ENCODE measurements around the gene LEMD2. TPM values are rescaled to one million over a fixed set of nuclear protein-coding genes. Genes with fewer than 3 reads are reported as not detected.

Gene LEMD2
- total and polyA plus RNA-seq, 11 donors = 21.2 to 51.3 (median 25.9) TPM

GRCh38 chr6:33779290-33779689, 9.6 kb downstream of the LEMD2 start:
- WGBS, 4 donors = 82 to 92% (median 88%) methylated on average over 7 of the region's 7 CpGs
- ATAC-seq (no peak), DNase-seq (no peak)
- Histone ChIP-seq H3K27me3 (no peaks in the 10 kb centered on the region), H3K36me3 (peaks cover 7 to 100% (median 97%) of the 10 kb centered on the region in 9 donors), H3K4me3 (no peak overlapping the region), H3K9me3 (no peaks in the 10 kb centered on the region), H3K27ac (no peak overlapping the region), H3K4me1 (peaks cover 4 to 35% (median 19%) of the 10 kb centered on the region in 12 donors)
- intact Hi-C loops (cut with DNase I) = no loop called here
- TF ChIP-seq POLR2A (IDR thresholded peaks at IDR 0.05) (no peak), CTCF (IDR thresholded peaks at IDR 0.05) (no peak)

GRCh38 chr6:33778444-33779121, 10.3 kb downstream of the LEMD2 start:
- DNase-seq (peak in 1 of 5 donors; percentile 25), ATAC-seq (no peak)
- Histone ChIP-seq H3K27ac (no peak overlapping the region), H3K27me3 (no peaks in the 10 kb centered on the region), H3K4me1 (peaks cover 4 to 28% (median 19%) of the 10 kb centered on the region in 12 donors), H3K36me3 (peaks cover 7 to 100% (median 95%) of the 10 kb centered on the region in 9 donors), H3K9me3 (no peaks in the 10 kb centered on the region), H3K4me3 (no peak overlapping the region)
- TF ChIP-seq CTCF (IDR thresholded peaks at IDR 0.05) = no peak
- TF ChIP-seq POLR2A (IDR thresholded peaks at IDR 0.05) = no peak
- intact Hi-C loops (cut with DNase I) = no loop called here
- WGBS, 4 donors = 84 to 94% (median 87%) methylated on average over 9 to 12 of the region's 12 CpGs

- intact Hi-C loops (cut with DNase I) = no loop called here
- 86 to 89% (median 88%) methylated on average over 25 of the region's 25 CpGs for WGBS, 4 donors
- Histone ChIP-seq H3K27me3 (no peaks in the 10 kb centered on the region), H3K4me1 (peaks cover 4 to 31% (median 19%) of the 10 kb centered on the region in 12 donors), H3K9me3 (no peaks in the 10 kb centered on the region), H3K36me3 (peaks cover 7 to 100% (median 93%) of the 10 kb centered on the region in 9 donors), H3K27ac (no peak overlapping the region), H3K4me3 (no peak overlapping the region)
- ATAC-seq = no peak
- DNase-seq = peak in 1 of 5 donors; percentile 26
- TF ChIP-seq POLR2A (IDR thresholded peaks at IDR 0.05) (no peak), CTCF (IDR thresholded peaks at IDR 0.05) (no peak)
Observed at GRCh38 chr6:33777398-33778388, 11.2 kb downstream of the LEMD2 start.

GRCh38 chr6:33776764-33777163, 12.2 kb downstream of the LEMD2 start:
- Histone ChIP-seq H3K27ac (no peak overlapping the region), H3K27me3 (no peaks in the 10 kb centered on the region), H3K4me3 (no peak overlapping the region), H3K4me1 (peaks cover 4 to 34% (median 24%) of the 10 kb centered on the region in 12 donors), H3K36me3 (peaks cover 7 to 99% (median 92%) of the 10 kb centered on the region in 9 donors), H3K9me3 (no peaks in the 10 kb centered on the region)
- DNase-seq (peak in 1 of 5 donors; percentile 34), ATAC-seq (no peak)
- intact Hi-C loops (cut with DNase I) = no loop called here
- no peak for TF ChIP-seq POLR2A (IDR thresholded peaks at IDR 0.05)
- no peak for TF ChIP-seq CTCF (IDR thresholded peaks at IDR 0.05)
- WGBS, 4 donors = 87 to 96% (median 91%) methylated on average over 13 of the region's 13 CpGs

Measured in heart left ventricle (tissue), 16 donors.